Lower lobe of right lung (tissue), 2 donors: ENCODE measurements around the gene SEC31A. TPM values are rescaled to one million over a fixed set of nuclear protein-coding genes. Genes with fewer than 3 reads are reported as not detected.
"Not testable (repeated sequence)": the region's sequence is repeated elsewhere in the genome, so short reads cannot be mapped to it uniquely, and the experiment has no call there.

Source experiments
- ATAC-seq, 2 donors: fragments of 200-7000 bp; cut with Tn5 transposase; one replicate each; pipeline ENCODE4 v1.9.1; 2020 to 2022; ENCODE audit warnings: mild to moderate bottlenecking in 2 of 2, moderate library complexity in 2 of 2
- DNase-seq: peaks from one replicate; pipeline ENCODE4 v3.0.0-alpha.2; 2020
- H3K27ac ChIP-seq: fragments of 200-600 bp; one replicate; pipeline ENCODE4 v1.8.0; 2022
- H3K27me3 ChIP-seq: fragments of 200-600 bp; one replicate; pipeline ENCODE4 v1.8.0; 2022; ENCODE audit warnings: low read depth
- H3K36me3 ChIP-seq: fragments of 200-600 bp; one replicate; pipeline ENCODE4 v1.8.0; 2022; ENCODE audit warnings: mild to moderate bottlenecking
- H3K4me1 ChIP-seq: fragments of 200-600 bp; one replicate; pipeline ENCODE4 v1.8.0; 2022
- H3K4me3 ChIP-seq: fragments of 200-600 bp; one replicate; pipeline ENCODE4 v1.8.0; 2022; ENCODE audit warnings: mild to moderate bottlenecking
- H3K9me3 ChIP-seq: fragments of 200-600 bp; one replicate; pipeline ENCODE4 v1.8.0; 2022
- intact Hi-C: fragments of 100-400 bp; cut with DNase I; formaldehyde crosslinking; loops from one replicate; pipeline ENCODE4 v1.11.0; 2022
- total RNA-seq: library from RNA; stranded (reverse); fragmentation: NEBNext Ultra II Directional; extraction: Animal tissue kit (Norgen Biotek cat#: 25700); gene quantifications from one replicate; pipeline ENCODE4 v1.2.1, GENCODE V29; 2021
- TF ChIP-seq, protein P1 (sequence below): fragments of 200-600 bp; IDR thresholded peaks from one replicate; pipeline ENCODE4 v1.8.0; 2022; ENCODE audit warnings: antibody characterized with exemption, mild to moderate bottlenecking
- donor health status: DM: no; HTN: yes; CAD: no; lungs with severe emphysema.

The SEC31A gene
- total RNA-seq, 1 donor from 2014 or later: 183 TPM

DNA sequence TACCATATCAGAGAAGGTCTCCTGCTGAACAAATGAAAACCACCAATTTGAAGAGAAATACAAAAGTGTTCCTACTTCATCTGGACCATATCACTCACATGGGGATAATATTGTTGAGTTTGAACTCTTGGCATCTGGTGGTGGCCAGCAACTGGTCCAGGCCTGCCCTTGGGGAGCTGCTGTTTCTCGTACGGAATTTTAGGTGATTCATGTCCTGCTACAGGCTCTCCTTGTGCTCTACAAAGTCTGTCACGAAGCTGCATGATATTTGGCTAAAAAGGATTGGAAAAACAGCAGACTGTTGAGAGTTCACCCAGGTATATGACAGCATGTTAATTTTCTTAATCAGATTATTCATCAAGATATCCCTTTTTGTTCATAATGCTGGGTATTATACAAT, 42.2 kb downstream of the SEC31A start:
- intact Hi-C loops: no loop called here
- Histone ChIP-seq H3K4me3 (no peak overlapping the region), H3K9me3 (no peaks in the 10 kb centered on the region), H3K27me3 (no peaks in the 10 kb centered on the region), H3K27ac (no peak overlapping the region), H3K36me3 (peaks cover 100% of the 10 kb centered on the region), H3K4me1 (no peaks in the 10 kb centered on the region)
- ATAC-seq (no peak), DNase-seq (no peak)
- TF ChIP-seq, protein P1, sequence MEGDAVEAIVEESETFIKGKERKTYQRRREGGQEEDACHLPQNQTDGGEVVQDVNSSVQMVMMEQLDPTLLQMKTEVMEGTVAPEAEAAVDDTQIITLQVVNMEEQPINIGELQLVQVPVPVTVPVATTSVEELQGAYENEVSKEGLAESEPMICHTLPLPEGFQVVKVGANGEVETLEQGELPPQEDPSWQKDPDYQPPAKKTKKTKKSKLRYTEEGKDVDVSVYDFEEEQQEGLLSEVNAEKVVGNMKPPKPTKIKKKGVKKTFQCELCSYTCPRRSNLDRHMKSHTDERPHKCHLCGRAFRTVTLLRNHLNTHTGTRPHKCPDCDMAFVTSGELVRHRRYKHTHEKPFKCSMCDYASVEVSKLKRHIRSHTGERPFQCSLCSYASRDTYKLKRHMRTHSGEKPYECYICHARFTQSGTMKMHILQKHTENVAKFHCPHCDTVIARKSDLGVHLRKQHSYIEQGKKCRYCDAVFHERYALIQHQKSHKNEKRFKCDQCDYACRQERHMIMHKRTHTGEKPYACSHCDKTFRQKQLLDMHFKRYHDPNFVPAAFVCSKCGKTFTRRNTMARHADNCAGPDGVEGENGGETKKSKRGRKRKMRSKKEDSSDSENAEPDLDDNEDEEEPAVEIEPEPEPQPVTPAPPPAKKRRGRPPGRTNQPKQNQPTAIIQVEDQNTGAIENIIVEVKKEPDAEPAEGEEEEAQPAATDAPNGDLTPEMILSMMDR: no peak

DNA sequence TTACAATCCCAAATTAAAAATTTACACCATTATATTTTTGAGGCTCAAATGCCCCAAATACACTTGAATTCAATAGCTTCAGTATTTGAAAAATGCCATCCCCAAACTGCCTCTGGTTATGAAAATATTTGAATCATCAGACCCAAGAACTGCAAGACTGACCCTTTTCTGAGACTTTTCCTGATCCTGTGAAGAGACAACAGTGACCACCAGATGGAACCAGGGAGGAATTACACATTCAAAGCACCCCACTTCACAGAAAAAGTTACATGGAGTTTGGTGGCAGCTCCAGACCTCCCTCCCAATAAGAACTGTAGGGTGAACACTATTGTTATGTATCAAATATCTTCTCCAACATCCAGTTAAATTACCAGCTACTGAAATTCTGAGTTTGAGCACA, 48.4 kb downstream of the SEC31A start:
- intact Hi-C loops: no loop called here
- Histone ChIP-seq H3K27ac (no peak overlapping the region), H3K9me3 (no peaks in the 10 kb centered on the region), H3K4me3 (no peak overlapping the region), H3K27me3 (no peaks in the 10 kb centered on the region), H3K4me1 (no peaks in the 10 kb centered on the region), H3K36me3 (peaks cover 100% of the 10 kb centered on the region)
- ATAC-seq (no peak), DNase-seq (no peak)
- TF ChIP-seq, protein P1: peak; percentile 10

DNA sequence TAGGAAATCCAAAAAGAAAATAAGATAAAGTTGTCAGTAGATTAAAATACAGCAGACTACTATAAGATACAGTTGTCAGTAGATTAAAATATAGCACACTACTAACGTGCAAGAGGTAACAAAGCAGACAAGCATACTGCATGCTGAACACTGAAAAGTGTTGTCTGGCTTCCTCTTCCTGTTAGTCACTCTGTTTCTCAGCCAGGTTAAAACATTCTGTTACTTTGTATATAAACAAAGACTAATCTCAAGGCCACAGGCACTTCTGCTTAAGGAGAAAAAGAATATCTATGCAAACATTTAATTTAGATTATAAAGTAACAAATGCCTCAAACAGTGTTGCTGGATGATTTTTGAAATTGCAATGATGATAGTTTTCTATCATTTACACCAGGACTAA, 51.3 kb downstream of the SEC31A start:
- no peak overlapping the region for H3K27ac ChIP-seq
- no peaks in the 10 kb centered on the region for H3K9me3 ChIP-seq
- DNase-seq: no peak
- H3K4me3 ChIP-seq: no peak overlapping the region
- peaks cover 96% of the 10 kb centered on the region for H3K36me3 ChIP-seq
- TF ChIP-seq, protein P1: no peak
- H3K27me3 ChIP-seq: no peaks in the 10 kb centered on the region
- no peak for ATAC-seq
- H3K4me1 ChIP-seq: no peaks in the 10 kb centered on the region
- intact Hi-C loops: no loop called here

DNA sequence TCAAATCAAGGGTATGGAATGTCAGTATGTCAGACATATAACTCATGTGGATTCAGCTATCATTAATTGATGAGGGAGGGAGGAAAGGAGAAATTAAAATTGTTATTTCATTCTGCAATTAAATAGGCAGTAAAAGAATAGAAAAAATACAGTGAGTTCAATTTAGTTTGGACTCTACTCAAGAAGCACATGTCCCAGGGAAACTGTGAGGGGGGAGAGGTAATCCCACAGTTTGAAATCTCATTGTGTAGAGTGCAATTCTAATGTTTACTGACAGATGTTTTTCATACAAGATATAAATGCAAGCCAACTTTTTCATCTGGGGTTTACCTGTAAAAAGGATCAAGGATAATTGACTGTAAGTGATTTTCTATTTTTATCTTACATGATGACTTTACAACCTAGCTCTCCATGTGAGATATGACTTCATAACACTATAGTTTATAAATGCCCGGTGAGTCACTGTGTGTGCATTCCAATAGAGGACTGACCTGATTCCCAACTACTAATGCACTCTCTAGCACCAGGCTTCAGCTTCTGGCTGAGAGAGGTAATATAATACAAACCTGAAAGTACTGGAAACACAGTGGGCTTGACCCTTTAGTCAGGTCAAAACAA, 57.1 kb downstream of the SEC31A start:
- ATAC-seq (peak; percentile 69 to 91), DNase-seq (no peak)
- intact Hi-C loops: no loop called here
- Histone ChIP-seq H3K9me3 (no peaks in the 10 kb centered on the region), H3K4me1 (no peaks in the 10 kb centered on the region), H3K4me3 (no peak overlapping the region), H3K27ac (no peak overlapping the region), H3K27me3 (no peaks in the 10 kb centered on the region), H3K36me3 (peaks cover 84% of the 10 kb centered on the region)
- TF ChIP-seq, protein P1: no peak

DNA sequence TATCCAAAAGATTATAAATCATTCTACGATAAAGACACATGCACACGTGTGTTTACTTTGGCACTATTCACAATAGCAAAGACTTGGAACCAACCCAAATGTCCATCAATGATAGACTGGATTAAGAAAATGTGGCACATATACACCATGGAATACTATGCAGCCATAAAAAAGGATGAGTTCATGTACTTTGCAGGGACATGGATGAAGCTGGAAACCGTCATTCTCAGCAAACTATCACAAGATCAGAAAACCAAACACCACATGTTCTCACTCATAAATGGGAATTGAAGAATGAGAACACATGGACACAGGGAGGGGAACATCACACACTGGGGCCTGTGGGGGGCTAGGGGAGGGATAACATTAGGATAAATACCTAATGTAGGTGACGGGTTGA, 57.9 kb downstream of the SEC31A start:
- H3K27ac ChIP-seq, H3K4me1 ChIP-seq, H3K9me3 ChIP-seq, H3K27me3 ChIP-seq, ATAC-seq, H3K4me3 ChIP-seq, DNase-seq, intact Hi-C loops: not testable (repeated sequence)
- H3K36me3 ChIP-seq: peaks cover 84% of the 10 kb centered on the region

DNA sequence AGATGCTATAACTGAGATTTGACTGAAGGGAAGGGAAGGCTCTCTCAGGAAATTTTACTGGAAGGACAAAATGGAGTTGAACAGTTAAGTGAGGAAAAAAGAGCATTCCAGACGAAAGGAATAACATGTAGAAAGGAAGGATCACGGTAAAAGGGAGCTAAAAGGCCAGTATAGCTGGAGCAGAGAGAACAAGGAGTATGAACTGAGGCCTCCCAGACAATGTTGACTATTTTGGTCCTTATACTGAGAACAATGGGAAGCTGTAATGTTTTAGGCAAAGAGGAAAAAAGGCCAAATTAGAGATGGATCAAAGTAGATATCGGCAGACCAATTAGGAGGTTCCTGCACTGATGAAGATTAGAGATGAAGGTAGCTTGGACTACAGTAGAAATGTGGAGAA, 65.5 kb downstream of the SEC31A start:
- TF ChIP-seq, protein P1: no peak
- H3K36me3 ChIP-seq: peaks cover 99% of the 10 kb centered on the region
- H3K9me3 ChIP-seq: no peaks in the 10 kb centered on the region
- intact Hi-C loops: no loop called here
- ATAC-seq: no peak
- no peaks in the 10 kb centered on the region for H3K4me1 ChIP-seq
- DNase-seq: no peak
- no peaks in the 10 kb centered on the region for H3K27me3 ChIP-seq
- H3K27ac ChIP-seq: no peak overlapping the region
- no peak overlapping the region for H3K4me3 ChIP-seq
